Measurements from ENCODE around the gene ZNF385B.

- TF ChIP-seq CTCF (IDR thresholded peaks at IDR 0.05): no peak
- no peak for TF ChIP-seq POLR2AphosphoS5 (IDR thresholded peaks at IDR 0.05)
- TF ChIP-seq POLR2A (IDR thresholded peaks at IDR 0.05): no peak
- TF ChIP-seq EP300 (IDR thresholded peaks at IDR 0.05): no peak
Observed at GRCh38 chr2:179449010-179449409, 412.4 kb downstream of the ZNF385B start.
